Esophagus squamous epithelium (tissue), 5 donors: ENCODE results near the gene AKAP11. TPM values are rescaled to one million over a fixed set of nuclear protein-coding genes. Genes with fewer than 3 reads are reported as not detected.
A peak's percentile ranks its signal among the peaks of the same experiment; 100 is the strongest.

Source experiments
- DNase-seq: peaks from one replicate; lab custom pipeline; 2025; lab: John Stamatoyannopoulos, UW
- H3K27ac ChIP-seq, 4 donors: fragments of 200-600 bp; sonication (generic); one replicate each; pipeline ENCODE4 v1.5.1; 2016 to 2019; ENCODE audit warnings: mild to moderate bottlenecking in 1 of 4
- H3K27me3 ChIP-seq, 4 donors: fragments of 200-600 bp; sonication (generic); 1 replicate in 3 of 4; 2 replicates in 1 of 4; pipeline versions ENCODE4 v1.5.1 to v1.6.0; 2017 to 2021; ENCODE audit warnings: antibody characterized with exemption in 1 of 4
- H3K36me3 ChIP-seq, 3 donors: fragments of 200-600 bp; sonication (generic); one replicate each; pipeline ENCODE4 v1.5.1; 2016 to 2019
- H3K4me1 ChIP-seq, 3 donors: fragments of 200-600 bp; sonication (generic); one replicate each; pipeline ENCODE4 v1.5.1; 2017 to 2019
- H3K4me3 ChIP-seq, 4 donors: fragments of 200-600 bp; sonication (generic); 1 replicate in 3 of 4; 2 replicates in 1 of 4; pipeline ENCODE4 v1.5.1; 2016 to 2019; ENCODE audit warnings: mild to moderate bottlenecking in 2 of 4, moderate library complexity in 1 of 4
- H3K9me3 ChIP-seq, 3 donors: fragments of 200-600 bp; sonication (generic); one replicate each; pipeline ENCODE4 v1.5.1; 2016 to 2019
- CTCF ChIP-seq, 6 experiments: fragments of 450-650 bp in 4 of 6; fragments of 200-600 bp in 2 of 6; sonication (generic) in 2 of 6; IDR thresholded peaks; one replicate each; pipeline ENCODE4 v1.5.1; 2016 to 2019; ENCODE audit warnings: antibody characterized with exemption in 6 of 6, mild to moderate bottlenecking in 4 of 6, moderate library complexity in 4 of 6
- POLR2A ChIP-seq, 4 donors: fragments of 450-650 bp; IDR thresholded peaks; one replicate each; pipeline ENCODE4 v1.6.1; 2017; ENCODE audit warnings: antibody characterized with exemption in 4 of 4, mild to moderate bottlenecking in 4 of 4, moderate library complexity in 3 of 4
- WGBS, 2 donors: methylation state at CpG; one replicate each; pipeline ENCODE4 v1.1.5; 2018; 5-methylcytosine and 5-hydroxymethylcytosine counted together
- intact Hi-C: fragments of 100-400 bp; cut with DNase I; formaldehyde crosslinking; loops from one replicate; pipeline ENCODE4 v1.15.0; 2022
- total RNA-seq, 4 donors: library from RNA; depleted of rRNA; stranded (reverse); fragments of >200 nt; gene quantifications; one replicate each; pipeline ENCODE4 v1.1.0, GENCODE V29; 2016
- donor health status: DM: yes; HTN: yes; CAD: no.

AKAP11 gene
- total RNA-seq, 4 donors from 2014 or later, result 13.3 to 24.0 (median 17.7) TPM

GRCh38 chr13:42327725-42328124 lies 55.8 kb downstream of the AKAP11 start:
- no peaks in the 10 kb centered on the region for H3K27me3 ChIP-seq
- no peak overlapping the region for H3K27ac ChIP-seq
- H3K4me1 ChIP-seq, result no peaks in the 10 kb centered on the region
- H3K4me3 ChIP-seq, result no peak overlapping the region
- peaks cover 0 to 5% (median 0%) of the 10 kb centered on the region in 3 donors for H3K36me3 ChIP-seq
- TF ChIP-seq CTCF (IDR thresholded peaks at IDR 0.05) (no peak), POLR2A (IDR thresholded peaks at IDR 0.05) (no peak)
- intact Hi-C loops, result no loop called here
- DNase-seq, result no peak
- no peaks in the 10 kb centered on the region for H3K9me3 ChIP-seq

- H3K27ac ChIP-seq, result no peak overlapping the region
- DNase-seq, result no peak
- TF ChIP-seq CTCF (IDR thresholded peaks at IDR 0.05) (no peak), POLR2A (IDR thresholded peaks at IDR 0.05) (no peak)
Observed at GRCh38 chr13:42328672-42329071, 56.7 kb downstream of the AKAP11 start.

GRCh38 chr13:42329239-42329638 lies 57.3 kb downstream of the AKAP11 start:
- no peak overlapping the region for H3K27ac ChIP-seq
- no peak for TF ChIP-seq CTCF (IDR thresholded peaks at IDR 0.05)
- TF ChIP-seq POLR2A (IDR thresholded peaks at IDR 0.05), result no peak
- no peaks in the 10 kb centered on the region for H3K4me1 ChIP-seq
- no peaks in the 10 kb centered on the region for H3K9me3 ChIP-seq
- no peak for DNase-seq
- H3K27me3 ChIP-seq, result no peaks in the 10 kb centered on the region
- intact Hi-C loops, result no loop called here
- H3K36me3 ChIP-seq, result no peaks in the 10 kb centered on the region
- H3K4me3 ChIP-seq, result no peak overlapping the region

More at GRCh38 chr13:42328672-42329071, 56.7 kb downstream of the AKAP11 start:
- H3K27me3 ChIP-seq, result no peaks in the 10 kb centered on the region
- H3K9me3 ChIP-seq, result no peaks in the 10 kb centered on the region
- no peaks in the 10 kb centered on the region for H3K4me1 ChIP-seq
- intact Hi-C loops, result no loop called here
- no peak overlapping the region for H3K4me3 ChIP-seq
- no peaks in the 10 kb centered on the region for H3K36me3 ChIP-seq

- no peaks in the 10 kb centered on the region for H3K4me1 ChIP-seq
- no peak overlapping the region for H3K27ac ChIP-seq
- no peak for DNase-seq
- no peak overlapping the region for H3K4me3 ChIP-seq
- no peaks in the 10 kb centered on the region for H3K9me3 ChIP-seq
- no peaks in the 10 kb centered on the region for H3K27me3 ChIP-seq
- TF ChIP-seq CTCF (IDR thresholded peaks at IDR 0.05) (no peak), POLR2A (IDR thresholded peaks at IDR 0.05) (no peak)
- intact Hi-C loops, result no loop called here
- no peaks in the 10 kb centered on the region for H3K36me3 ChIP-seq
Observed at GRCh38 chr13:42331009-42331408, 59.1 kb downstream of the AKAP11 start.

GRCh38 chr13:42333613-42334328 lies 61.8 kb downstream of the AKAP11 start:
- DNase-seq, result no peak
- peaks cover 0 to under 1% (median 0%) of the 10 kb centered on the region in 4 donors for H3K27me3 ChIP-seq
- peak in 3 of 6 experiments; percentile 11 to 44 (median 20) for TF ChIP-seq CTCF (IDR thresholded peaks at IDR 0.05)
- TF ChIP-seq POLR2A (IDR thresholded peaks at IDR 0.05), result no peak
- no peak overlapping the region for H3K4me3 ChIP-seq
- no peaks in the 10 kb centered on the region for H3K4me1 ChIP-seq
- intact Hi-C loops, result no loop called here
- 74 to 86% methylated on average over 7 to 10 of the region's 12 CpGs for WGBS, 2 donors
- no peak overlapping the region for H3K27ac ChIP-seq
- H3K9me3 ChIP-seq, result no peaks in the 10 kb centered on the region
- H3K36me3 ChIP-seq, result no peaks in the 10 kb centered on the region
